Kidney capillary endothelial cell (primary cell): ENCODE measurements around the gene TAAR2.
"Not testable (repeated sequence)": the region's sequence is repeated elsewhere in the genome, so short reads cannot be mapped to it uniquely, and the experiment has no call there.

Experiments used
- DNase-seq: peaks from one replicate; pipeline ENCODE4 v3.0.0-alpha.2; 2018; ENCODE audit warnings: low spot score

TAAR2 gene, protein sequence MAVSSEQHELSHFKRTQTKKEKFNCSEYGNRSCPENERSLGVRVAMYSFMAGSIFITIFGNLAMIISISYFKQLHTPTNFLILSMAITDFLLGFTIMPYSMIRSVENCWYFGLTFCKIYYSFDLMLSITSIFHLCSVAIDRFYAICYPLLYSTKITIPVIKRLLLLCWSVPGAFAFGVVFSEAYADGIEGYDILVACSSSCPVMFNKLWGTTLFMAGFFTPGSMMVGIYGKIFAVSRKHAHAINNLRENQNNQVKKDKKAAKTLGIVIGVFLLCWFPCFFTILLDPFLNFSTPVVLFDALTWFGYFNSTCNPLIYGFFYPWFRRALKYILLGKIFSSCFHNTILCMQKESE

DNA sequence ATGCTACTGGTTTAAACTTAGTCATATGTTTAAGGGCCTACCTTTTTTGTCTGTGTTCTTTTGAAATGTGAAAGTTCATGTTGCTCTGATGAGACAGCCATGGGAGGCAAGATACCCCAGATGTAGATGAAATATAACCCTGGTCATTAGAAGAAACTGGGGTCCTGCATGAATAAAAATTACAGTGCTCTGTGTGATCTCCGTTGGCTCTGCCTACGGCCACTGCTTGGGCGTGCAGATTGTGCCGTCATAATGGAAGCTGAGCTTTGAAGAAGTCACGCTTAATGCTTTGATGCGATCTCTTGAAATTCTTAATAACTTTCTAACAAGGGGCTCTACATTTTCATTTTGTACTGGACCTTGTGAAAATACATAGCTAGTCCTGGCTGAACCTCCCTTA, at the start of gene TAAR2:
TSS of gene TAAR2 (minus strand) at position 101 of the 400 bp plus-strand sequence. CDS start at position 101, 0 bp downstream.
- no peak for DNase-seq

DNA sequence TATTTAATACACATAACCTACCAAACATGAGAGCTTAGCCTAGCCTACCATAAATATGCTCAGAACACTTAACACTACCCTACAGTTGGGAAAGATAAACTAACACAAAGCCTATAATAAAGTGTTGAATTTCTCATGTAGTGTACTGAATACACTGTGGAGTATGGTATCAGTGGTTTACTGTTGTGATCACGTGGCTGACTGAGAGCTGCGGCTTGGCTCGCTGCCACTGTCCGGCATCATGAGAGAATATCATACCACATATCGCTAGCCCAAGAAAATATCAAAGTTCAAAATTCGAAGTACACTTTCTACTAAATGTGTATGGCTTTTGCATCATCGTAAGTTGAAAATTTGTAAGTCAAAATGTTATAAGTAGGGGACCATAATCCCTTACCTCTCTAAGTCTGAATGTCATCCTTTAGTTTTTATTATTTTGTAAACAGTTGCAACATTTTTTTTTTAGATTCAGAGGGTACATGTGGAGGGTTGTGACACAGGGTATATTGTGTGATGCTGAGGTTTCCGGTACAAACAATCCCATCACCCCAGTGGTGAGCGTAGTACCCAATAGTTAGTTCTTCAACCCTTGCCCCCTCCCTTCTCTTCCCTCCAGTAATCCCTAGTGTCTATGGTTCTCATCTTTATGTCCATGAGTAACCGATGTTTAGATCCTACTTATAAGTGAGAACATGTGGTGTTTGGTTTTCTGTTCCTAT, 49.5 kb upstream of the TAAR2 start:
- no peak for DNase-seq

DNA sequence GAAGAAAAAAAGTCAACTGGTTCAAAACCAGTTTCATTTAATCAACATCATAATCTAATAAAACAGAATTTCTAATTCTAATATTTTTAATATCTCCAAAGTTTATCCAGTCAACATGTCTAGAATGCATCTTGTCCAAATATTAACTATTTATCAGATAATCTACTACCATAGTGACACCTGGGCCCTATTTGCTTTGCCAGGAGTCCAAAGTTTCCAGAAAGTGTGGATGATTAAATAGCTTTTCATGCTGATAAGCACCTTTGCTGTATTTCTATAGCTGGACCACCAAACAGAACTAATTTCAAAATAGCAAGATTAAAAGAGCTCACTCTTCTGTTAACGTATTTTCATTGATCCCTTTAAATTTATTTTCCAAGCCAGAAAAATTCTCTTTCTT, 47.2 kb upstream of the TAAR2 start:
- DNase-seq: no peak

DNA sequence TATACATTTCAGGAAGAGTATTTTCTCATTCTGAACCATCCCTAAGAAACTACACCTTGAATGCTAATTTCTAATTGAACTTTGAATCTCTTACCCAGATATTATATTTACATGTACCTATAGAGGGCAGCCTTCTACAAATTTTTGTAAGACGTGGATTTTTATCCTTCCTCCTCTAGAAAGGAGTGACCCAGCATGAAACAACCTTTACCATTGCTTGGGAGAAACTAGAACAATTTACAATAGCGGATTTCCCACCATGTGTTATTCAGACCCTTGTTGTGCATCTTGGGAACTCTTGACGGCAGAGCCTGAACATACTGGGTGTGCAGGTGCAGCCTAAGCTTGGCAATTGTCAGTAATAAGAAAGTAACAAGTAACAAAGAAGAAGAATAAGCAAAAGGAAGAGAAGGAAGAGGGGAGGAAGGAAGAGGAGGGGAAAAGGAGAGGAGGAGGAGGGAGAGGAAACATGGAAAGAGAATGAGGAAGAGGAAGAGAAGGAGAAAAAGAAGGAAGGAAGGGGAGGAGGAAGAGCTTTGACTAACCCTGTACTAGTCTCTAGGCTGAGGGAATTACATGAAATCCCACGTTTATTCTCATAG, 45.7 kb upstream of the TAAR2 start:
- DNase-seq: peak; percentile 43

DNA sequence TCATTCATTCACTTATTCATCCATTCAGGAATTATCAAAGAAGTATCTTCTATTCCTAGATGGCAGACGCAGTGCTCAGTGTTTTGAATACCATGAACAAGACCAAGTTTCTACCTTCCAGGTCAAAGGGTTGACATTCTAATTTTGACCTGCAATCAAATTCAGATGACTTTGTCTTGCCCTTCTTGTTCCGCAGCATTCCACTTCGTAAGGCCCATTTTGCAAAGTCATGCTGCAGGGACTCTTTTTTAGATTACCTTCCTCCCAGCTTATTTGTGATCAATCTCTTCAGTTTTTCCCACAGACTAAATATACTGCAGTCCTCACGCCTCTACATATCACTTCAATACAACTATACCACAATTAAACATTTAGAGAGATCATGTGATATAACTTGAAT, 42.0 kb upstream of the TAAR2 start:
- no peak for DNase-seq

DNA sequence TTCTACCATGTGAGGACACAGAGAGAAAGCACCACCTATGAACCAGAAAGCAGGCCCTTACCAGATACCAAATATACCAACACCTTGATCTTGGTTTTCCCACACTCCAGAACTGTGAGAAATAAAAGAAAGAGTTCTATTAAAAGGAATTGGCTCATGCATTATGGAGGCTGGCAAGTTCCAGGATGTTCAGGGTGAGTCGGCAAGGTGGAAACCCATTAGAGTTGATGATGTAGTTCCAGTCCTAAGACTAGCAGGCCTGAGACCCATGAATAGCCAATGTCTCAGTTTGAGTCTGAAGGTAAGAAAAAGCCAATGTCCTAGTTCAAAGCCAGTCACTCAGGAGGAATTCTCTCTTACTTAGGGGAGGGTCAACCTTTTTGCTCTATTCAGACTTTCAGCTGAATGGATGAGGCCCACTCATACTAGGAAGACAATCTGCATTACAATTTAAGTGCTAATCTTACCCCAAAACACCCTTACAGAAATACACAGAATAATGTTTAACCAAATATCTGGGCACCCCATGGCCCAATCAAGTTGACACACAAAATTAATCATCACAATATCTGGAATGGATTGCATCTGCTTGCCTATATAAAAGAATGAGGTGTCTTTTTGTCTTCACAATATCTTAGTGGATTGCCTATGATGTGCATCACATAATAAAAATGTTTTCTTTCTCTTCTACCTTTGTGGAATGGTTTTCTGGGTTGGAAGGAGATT, 40.4 kb upstream of the TAAR2 start:
- DNase-seq: no peak

DNA sequence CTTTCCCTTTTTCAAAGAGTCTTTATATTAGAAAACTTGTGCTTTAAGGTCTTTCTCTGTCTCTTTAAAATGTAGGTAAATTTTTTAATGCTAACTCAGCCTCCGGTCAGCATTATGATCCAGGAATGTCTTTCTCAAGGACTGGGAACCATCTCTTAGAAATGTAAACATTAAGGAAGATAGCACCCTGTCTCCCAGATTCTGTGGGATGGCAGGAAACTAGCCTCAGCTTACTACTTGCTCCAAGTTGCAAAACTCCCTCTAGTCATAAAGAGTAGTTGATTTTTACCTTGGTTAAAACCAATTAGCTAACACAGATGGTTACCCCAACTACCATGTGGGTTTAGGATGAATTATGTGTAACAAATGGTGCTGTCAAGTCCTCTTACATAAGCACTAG, 39.6 kb upstream of the TAAR2 start:
- DNase-seq: no peak

DNA sequence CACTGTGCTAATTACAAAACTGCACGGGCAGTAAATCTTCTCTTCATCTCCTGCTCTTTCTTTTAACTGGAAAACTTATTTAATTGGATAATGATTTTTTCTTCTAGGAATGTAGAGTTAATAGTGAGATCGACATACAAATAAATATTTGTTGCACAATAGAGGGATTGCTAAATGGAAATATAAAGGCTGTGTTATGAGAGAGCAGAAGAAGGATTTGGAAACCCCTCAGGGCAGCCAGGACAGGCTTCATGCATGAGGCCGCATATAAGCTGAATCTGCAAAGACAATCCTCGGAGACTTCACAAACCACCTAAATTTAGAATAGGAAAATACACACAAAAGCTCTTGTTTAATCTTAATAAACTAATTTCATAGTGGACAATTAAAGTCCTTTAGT, 37.8 kb upstream of the TAAR2 start:
- no peak for DNase-seq

DNA sequence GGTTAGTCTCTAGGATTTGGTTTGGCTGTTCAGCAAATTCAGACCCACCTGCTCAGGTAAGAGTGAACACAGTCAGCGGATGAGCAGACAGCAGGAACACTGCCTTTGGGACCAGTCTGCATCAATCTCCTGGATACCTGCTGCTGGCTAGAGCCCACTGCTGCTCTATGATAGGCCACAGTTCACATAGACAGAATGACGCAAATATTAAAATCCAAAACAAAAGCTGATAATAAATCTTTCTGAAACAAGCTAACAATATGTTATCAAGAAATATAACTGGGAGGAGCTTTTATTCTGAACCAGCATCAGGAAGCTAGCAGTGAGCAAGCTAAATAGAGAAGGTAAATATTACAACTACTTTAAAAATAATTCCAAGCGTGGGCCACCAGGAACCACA, 35.0 kb upstream of the TAAR2 start, which contains the start of gene TAAR1:
TSS of gene TAAR1 (minus strand) at position 101 of the 400 bp plus-strand sequence. CDS start 13,179 bp downstream, outside the sequence.
- DNase-seq: no peak

DNA sequence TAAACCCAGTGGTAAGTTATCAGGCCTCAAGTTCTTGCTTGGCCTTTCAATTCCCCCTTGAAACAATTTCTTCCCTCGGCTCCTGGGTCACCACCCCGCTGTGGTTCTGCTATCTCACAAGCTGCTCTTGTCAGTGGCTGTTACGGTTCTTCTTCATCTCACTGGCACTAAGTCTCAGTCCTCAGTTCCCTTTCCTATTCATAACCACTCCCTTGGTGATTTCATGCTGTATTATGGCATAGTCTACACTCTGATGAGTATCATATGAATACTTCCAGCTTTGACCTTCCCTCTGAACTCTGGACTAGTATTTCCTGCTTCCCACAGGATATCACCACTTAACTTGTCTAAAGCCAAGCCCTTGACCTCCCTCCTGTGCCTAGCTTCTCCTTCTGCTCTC, 27.0 kb upstream of the TAAR2 start:
- DNase-seq: no peak

DNA sequence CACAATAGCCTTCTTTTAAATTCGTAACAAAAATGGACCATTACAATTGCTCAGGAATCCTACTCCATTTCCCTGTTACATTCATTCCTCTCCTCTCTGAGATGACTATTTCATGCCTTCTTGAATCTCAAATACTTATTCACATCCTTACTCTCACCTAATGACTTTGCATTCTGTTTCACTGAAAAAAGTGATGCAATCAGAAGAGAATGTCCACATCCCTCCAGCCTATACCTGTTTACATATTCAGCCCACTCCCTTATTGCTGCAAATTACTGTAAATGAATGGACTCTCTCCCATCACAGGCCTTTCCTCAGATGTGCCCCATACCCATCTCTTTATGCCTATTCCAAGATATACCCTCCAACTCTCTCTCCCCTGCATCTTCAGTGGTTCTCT, 26.4 kb upstream of the TAAR2 start:
- DNase-seq: no peak

DNA sequence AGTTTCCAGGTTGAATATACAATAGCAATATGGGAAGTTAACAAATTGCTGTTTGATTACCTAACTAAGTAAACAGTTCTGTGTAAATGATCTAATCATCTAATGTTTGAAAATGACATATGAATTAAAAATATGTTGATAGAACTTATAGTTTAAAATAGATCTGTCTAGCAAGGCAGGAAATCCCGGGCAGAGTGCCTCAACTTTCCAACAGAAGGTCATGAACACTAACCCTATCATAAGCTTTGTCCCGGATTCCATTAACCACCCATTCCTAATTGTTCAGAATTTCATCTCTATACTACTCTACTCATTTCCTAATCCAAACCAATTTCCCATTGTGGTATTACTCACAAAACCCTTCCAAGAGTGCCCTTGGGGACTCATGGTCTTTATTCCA, 24.8 kb upstream of the TAAR2 start:
- DNase-seq: no peak

DNA sequence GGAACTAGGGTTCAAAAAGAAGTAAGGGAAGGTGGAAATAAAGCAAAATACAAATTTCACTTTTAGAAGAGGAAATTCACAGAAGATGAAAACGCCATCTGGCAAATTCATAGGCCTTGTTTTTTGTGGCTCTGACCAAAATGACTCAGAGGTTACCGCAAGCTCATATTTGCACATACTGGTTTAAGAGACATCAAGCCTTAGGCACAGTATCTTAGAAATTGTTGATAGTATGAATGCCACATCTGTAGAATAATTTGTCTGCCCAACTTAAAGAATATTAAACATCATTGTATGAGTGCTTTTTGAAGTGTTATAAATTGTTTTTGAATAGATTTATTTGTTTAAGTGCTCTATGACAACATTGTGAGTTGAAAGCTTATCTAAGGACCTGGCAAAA, 24.3 kb upstream of the TAAR2 start:
- DNase-seq: no peak

DNA sequence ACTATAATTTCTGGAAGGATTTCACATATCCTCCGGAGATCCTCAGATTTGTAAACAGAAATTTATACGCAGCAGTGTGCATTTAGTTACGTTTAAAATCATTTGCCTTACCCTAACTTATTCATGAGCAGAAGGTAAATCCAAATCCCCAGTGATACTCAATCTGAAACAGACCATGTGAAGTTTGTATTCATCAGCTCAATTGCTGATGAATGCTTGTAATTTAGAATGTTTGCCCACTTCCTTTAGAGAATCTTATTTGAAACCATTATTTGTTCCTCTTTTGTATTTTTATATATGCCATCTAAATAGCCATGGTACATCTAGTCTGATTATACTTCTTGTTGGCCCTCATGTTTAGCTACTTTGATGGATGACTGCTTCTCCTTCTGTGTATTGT, 19.5 kb upstream of the TAAR2 start:
- DNase-seq: no peak

DNA sequence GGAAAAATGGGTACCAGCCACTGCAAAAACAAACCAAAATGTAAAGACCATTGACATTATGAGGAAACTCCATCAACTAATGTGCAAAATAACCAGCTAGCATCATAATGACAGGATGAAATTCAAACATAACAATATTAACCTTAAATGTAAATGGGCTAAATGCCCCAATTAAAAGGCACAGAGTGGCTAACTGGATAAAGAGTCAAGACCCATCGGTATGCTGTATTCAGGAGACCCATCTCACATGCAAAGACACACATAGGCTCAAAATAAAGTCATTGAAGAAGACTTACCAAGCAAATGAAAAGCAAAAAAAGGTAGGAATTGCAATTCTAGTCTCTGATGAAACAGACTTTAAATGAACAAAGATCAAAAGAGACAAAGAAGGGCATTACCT, 13.1 kb upstream of the TAAR2 start:
- DNase-seq: not testable (repeated sequence)

DNA sequence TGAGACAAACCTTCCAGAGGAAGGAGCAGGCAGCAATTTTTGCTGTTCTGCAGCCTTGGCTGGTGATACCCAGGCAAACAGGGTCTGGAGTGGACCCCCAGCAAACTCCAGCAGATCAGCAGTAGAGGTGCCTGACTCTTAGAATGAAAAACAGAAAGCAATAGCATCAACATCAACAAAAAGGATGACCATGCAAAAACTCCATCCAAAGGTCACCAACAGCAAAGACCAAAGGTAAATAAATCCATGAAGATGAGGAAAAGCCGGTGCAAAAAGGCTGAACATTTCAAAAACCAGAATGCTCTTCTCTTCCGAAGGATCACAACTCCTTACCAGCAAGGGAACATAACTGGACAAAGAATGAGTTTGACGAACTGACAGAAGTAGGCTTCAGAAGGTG, 11.8 kb upstream of the TAAR2 start:
- DNase-seq: not testable (repeated sequence)

DNA sequence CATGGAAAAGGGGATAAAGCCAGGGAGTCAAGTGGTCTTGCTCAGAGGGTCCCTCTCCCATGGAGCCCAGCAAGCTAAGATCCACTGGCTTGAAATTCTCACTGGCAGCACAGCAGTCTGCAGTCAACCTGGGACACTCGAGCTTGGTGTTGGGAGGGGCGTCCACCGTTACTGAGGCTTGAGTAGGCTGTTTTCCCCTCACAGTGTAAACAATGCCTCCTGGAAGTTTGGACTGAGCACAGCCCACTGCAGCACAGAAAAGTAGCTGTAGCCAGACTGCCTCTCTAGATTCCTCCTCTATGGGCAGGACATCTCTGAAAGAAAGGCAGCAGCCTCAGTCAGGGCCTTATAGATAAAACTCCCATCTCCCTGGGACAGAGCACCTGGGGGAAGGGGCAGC, 11.2 kb upstream of the TAAR2 start:
- DNase-seq: not testable (repeated sequence)

DNA sequence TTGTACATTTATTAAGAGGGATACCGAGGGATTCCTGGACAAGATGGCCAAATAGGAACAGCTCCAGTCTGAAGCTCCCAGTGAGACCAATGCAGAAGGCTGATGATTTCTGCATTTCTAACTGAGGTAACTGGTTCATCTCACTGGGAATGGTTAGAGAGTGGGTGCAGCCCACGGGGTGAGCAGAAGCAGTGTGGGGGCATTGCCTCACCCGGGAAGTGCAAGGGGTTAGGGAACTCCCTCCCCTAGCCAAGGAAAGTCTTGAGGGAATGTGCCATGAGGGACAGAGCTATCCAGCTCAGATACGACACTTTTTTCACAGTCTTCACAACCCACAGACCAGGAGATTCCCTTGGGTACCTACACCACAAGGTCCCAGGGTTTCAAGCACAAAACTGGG, 10.7 kb upstream of the TAAR2 start:
- no peak for DNase-seq

DNA sequence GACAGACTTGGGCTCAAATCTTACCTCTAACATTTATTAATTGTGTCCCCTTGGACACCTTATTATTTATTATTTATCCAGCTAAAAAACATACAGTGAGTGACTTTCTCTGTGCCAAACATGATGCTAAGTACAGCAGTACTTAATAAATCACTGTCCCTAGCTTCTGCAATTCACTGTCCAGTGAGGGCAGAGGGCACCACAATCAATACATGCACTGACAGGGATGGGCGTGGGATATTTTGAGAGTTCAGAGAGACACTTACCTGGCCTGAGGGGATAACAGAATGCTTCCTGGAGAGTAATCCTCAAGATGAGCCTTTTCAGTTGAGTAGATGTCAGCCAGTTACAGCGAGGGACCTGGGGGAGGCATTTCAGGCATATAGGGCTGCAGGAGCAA, 9.3 kb upstream of the TAAR2 start:
- DNase-seq: no peak

DNA sequence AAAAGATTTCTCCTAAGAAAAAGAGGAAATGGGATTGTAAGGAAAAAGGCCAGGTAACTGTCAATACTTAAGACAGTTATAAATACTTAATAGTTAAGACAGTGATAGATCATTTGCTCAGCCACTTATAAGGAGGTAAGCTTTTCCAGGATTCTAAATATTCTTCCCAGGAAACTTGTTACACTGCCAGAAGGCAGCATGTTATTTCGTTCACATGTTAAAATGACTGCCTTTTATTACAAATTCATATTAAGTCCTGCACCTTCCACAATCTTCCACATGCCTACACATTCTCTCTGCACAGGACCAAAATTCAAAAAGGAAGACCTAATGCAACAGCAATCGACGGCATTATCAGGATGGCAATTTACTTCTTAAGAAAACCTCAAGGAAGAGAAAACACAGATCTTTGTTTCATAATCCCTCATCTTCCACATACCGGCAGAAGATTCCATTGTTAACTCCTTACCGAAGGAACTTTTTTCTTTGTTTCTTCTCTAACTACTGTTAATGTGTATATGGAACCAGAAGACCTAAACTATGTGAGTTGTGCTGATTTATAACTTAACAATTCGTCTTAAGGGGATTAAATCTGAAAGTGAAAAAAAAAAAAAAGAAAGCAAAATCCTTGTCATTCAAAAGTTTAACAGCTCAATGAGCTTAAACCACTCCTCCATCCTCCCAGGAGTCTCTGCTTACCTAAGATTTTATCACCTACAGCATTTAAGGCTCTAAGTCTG, 799 bp downstream of the TAAR2 start:
- no peak for DNase-seq

DNA sequence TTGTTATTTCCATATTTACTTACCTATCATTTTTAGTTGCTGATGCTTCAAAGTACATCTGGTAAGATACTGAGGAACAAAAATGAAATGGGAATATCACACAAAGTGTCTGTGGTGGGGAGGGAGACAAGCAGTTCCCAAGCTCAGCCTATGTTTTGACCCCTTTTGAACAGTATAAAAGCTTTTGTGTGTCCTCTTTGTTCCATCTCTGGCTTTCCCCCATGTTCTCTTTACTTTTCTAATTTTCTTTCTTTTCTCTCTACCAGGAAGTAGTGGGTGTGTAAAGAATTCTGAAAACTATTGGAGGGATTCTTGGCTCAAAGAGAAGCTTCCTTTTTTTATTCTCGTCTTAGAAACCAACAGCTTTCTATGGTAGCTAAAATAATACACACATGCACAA, 7.4 kb downstream of the TAAR2 start:
- DNase-seq: no peak

DNA sequence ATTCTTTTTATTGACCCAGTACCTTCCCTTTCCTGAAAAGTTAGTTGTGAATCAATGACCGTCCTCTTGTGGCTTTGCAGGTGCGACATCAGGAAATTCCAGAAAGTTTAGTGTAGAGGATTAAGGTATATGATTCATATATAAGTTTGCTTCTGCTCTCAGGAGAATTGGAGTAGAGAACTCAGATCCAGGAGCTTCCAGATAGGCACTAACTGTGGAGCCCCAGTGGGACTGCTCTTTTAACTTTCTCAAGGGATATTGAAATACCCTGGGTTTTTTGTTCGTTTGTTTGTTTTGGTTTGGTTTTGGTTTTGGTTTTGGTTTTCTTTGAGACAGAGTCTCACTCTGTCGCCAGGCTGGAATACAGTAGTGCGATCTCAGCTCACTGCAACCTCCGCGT, 9.5 kb downstream of the TAAR2 start:
- DNase-seq: no peak
